SK-N-SH (cell line): ENCODE data around the gene ADORA2A. TPM values are rescaled to one million over a fixed set of nuclear protein-coding genes. Genes with fewer than 3 reads are reported as not detected.
A peak's percentile ranks its signal among the peaks of the same experiment; 100 is the strongest.
"Not testable (repeated sequence)": the region's sequence is repeated elsewhere in the genome, so short reads cannot be mapped to it uniquely, and the experiment has no call there.

ENCODE experiments used
- CTCF ChIA-PET: fragments of 300-600, 350-600 bp; formaldehyde crosslinking; extraction: SDS; loops from one replicate; lab custom pipeline; 2021; lab: Yijun Ruan, JAX
- POLR2A ChIA-PET: fragments of 350-600 bp; sonication (Branson Sonifier 250); formaldehyde crosslinking; extraction: SDS; loops from one replicate; lab custom pipeline; 2020; ENCODE audit warnings: antibody characterized with exemption, inconsistent platforms; lab: Yijun Ruan, JAX
- DNase-seq: peaks from one replicate; pipeline ENCODE4 v3.0.0; 2012
- H2AFZ ChIP-seq: fragments of 200-600 bp; sonication (generic); 2 replicates; pipeline ENCODE4 v1.8.1; 2016; ENCODE audit warnings: antibody characterized with exemption, mild to moderate bottlenecking, low read depth
- H3F3A ChIP-seq: fragments of 200-600 bp; sonication (generic); replicated peaks from 2 replicates; pipeline ENCODE3; 2016; ENCODE audit warnings: antibody characterized with exemption, mild to moderate bottlenecking; ENCODE audit not compliant: insufficient read depth
- H3K27ac ChIP-seq, 2 experiments: fragments of 200-500 bp in 1 of 2; fragments of 200-600 bp in 1 of 2; sonication (Bioruptor generic) in 1 of 2; sonication (generic), shearing (Covaris generic) in 1 of 2; 2 replicates each; pipeline versions ENCODE4 v1.5.1 to v1.6.1; 2014 to 2016; ENCODE audit warnings: low read depth in 2 of 2, inconsistent platforms in 1 of 2, low read length in 1 of 2, mild to moderate bottlenecking in 1 of 2, mixed read lengths in 1 of 2
- H3K27me3 ChIP-seq: fragments of 200-600 bp; sonication (generic), shearing (Covaris generic); 2 replicates; pipeline ENCODE4 v1.6.1; 2016; ENCODE audit warnings: mixed run types; ENCODE audit not compliant: insufficient read depth
- H3K36me3 ChIP-seq, 2 experiments: fragments of 200-500 bp in 1 of 2; fragments of 200-600 bp in 1 of 2; sonication (Bioruptor generic) in 1 of 2; sonication (generic) in 1 of 2; replicated peaks in 1 of 2; 2 replicates each; pipeline versions ENCODE3 to v1.5.1; 2014 to 2016; ENCODE audit warnings: low read length in 1 of 2, mild to moderate bottlenecking in 1 of 2; ENCODE audit not compliant: insufficient read depth in 2 of 2, control insufficient read depth in 1 of 2
- H3K4me1 ChIP-seq, 2 experiments: fragments of 200-500 bp in 1 of 2; fragments of 200-600 bp in 1 of 2; sonication (Bioruptor generic) in 1 of 2; sonication (generic), shearing (Covaris generic) in 1 of 2; 2 replicates each; pipeline versions ENCODE4 v1.5.1 to v1.6.1; 2014 to 2016; ENCODE audit warnings: low read depth in 1 of 2, low read length in 1 of 2, mixed run types in 1 of 2; ENCODE audit not compliant: insufficient read depth in 2 of 2, control insufficient read depth in 1 of 2
- H3K4me2 ChIP-seq: fragments of 200-600 bp; sonication (generic), shearing (Covaris generic); 2 replicates; pipeline ENCODE4 v1.6.1; 2017; ENCODE audit warnings: mixed run types
- H3K4me3 ChIP-seq, 2 experiments: fragments of 200-500 bp in 1 of 2; fragments of 200-600 bp in 1 of 2; sonication (Bioruptor generic) in 1 of 2; sonication (generic), shearing (Covaris generic) in 1 of 2; 2 replicates each; pipeline versions ENCODE4 v1.5.1 to v1.8.1; 2014 to 2016; ENCODE audit warnings: low read depth in 2 of 2, inconsistent platforms in 1 of 2, low read length in 1 of 2, mild to moderate bottlenecking in 1 of 2, mixed read lengths in 1 of 2, moderate library complexity in 1 of 2
- H3K79me2 ChIP-seq: fragments of 200-600 bp; sonication (generic); 2 replicates; pipeline ENCODE4 v1.8.1; 2017; ENCODE audit warnings: mild to moderate bottlenecking; ENCODE audit not compliant: insufficient read depth
- H3K9ac ChIP-seq: fragments of 200-600 bp; sonication (generic); 2 replicates; pipeline ENCODE4 v1.6.1; 2017; ENCODE audit warnings: mixed run types
- H3K9me2 ChIP-seq: fragments of 200-600 bp; sonication (generic); 2 replicates; pipeline ENCODE4 v1.6.1; 2017; ENCODE audit warnings: mixed run types
- H3K9me3 ChIP-seq: fragments of 200-600 bp; sonication (generic); 2 replicates; pipeline ENCODE4 v1.6.1; 2017; ENCODE audit warnings: mixed run types, mild to moderate bottlenecking, moderate library complexity
- H4K20me1 ChIP-seq: fragments of 200-600 bp; sonication (generic); 2 replicates; pipeline ENCODE4 v1.6.1; 2017; ENCODE audit warnings: mild to moderate bottlenecking, mixed run types; ENCODE audit not compliant: insufficient read depth
- ELF1 ChIP-seq: IDR thresholded peaks from 2 replicates; pipeline ENCODE4 v1.4.0; 2012
- GATA2 ChIP-seq: sonication (generic); formaldehyde crosslinking; IDR thresholded peaks from 2 replicates; pipeline ENCODE4 v1.5.0; 2020; ENCODE audit warnings: mild to moderate bottlenecking, missing genetic modification reagents
- IRF3 ChIP-seq: fragments of 150-350 bp; IDR thresholded peaks from 2 replicates; pipeline ENCODE4 v1.6.1; 2016; ENCODE audit warnings: mild to moderate bottlenecking, low read depth, low read length
- MXI1 ChIP-seq: IDR thresholded peaks from 2 replicates; pipeline ENCODE4 v1.6.1; 2012; ENCODE audit warnings: mild to moderate bottlenecking, low read depth, low read length, improper control_type of control experiment
- NFIC ChIP-seq: IDR thresholded peaks from 2 replicates; pipeline ENCODE4 v1.4.0; 2012; ENCODE audit warnings: borderline replicate concordance
- RXRA ChIP-seq: IDR thresholded peaks from 2 replicates; pipeline ENCODE4 v1.4.0; 2012; ENCODE audit warnings: low read depth, mild to moderate bottlenecking, borderline replicate concordance
- SMC3 ChIP-seq: IDR thresholded peaks from 2 replicates; pipeline ENCODE4 v1.6.1; 2012; ENCODE audit warnings: low read depth, low read length, improper control_type of control experiment
- TCF12 ChIP-seq: IDR thresholded peaks from 2 replicates; pipeline ENCODE4 v1.4.0; 2012
- TEAD4 ChIP-seq: IDR thresholded peaks from 2 replicates; pipeline ENCODE4 v1.4.0; 2012; ENCODE audit warnings: mild to moderate bottlenecking, borderline replicate concordance; ENCODE audit not compliant: insufficient read depth
- USF1 ChIP-seq: IDR thresholded peaks from 2 replicates; pipeline ENCODE4 v1.4.0; 2012; ENCODE audit warnings: low read depth, borderline replicate concordance
- WGBS: methylation state at CpG from one replicate; pipeline ENCODE4 v1.1.6; 2017; ENCODE audit warnings: low lambda C conversion rate; 5-methylcytosine and 5-hydroxymethylcytosine counted together
- polyA plus RNA-seq, 3 experiments: library from polyadenylated mRNA; depleted of rRNA; stranded (reverse); fragments of >200 nt; gene quantifications; 2 replicates each; pipeline ENCODE4 v1.2.3, GENCODE V29; 2012
- TF ChIP-seq, protein P1 (sequence below): IDR thresholded peaks from 2 replicates; pipeline ENCODE4 v1.4.0; 2012; ENCODE audit warnings: low read depth
- TF ChIP-seq, protein P2 (sequence below): IDR thresholded peaks from 2 replicates; pipeline ENCODE4; 2012

The ADORA2A gene
- polyA plus RNA-seq, 1 of the 3 experiments (the other 2 are of a cell fraction): 9.3 TPM

- TF ChIP-seq GATA2 (CRISPR knock-in tag) (peak; percentile 19; the same call in 1 of the 2 replicates), SMC3 (no peak), ELF1 (no peak; the same call in 1 of the 2 replicates), IRF3 (no peak), USF1 (0 out of 2 replicates have a peak, but pooled peaks have one; percentile 8), TEAD4 (peak; percentile 97), MXI1 (no peak)
- TF ChIP-seq, protein P1, sequence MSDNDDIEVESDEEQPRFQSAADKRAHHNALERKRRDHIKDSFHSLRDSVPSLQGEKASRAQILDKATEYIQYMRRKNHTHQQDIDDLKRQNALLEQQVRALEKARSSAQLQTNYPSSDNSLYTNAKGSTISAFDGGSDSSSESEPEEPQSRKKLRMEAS: peak; percentile 66
- TF ChIP-seq, all 33 proteins: peak for 19
Observed at GRCh38 chr22:24486501-24486921, 59.1 kb downstream of the ADORA2A start (continued).

DNA sequence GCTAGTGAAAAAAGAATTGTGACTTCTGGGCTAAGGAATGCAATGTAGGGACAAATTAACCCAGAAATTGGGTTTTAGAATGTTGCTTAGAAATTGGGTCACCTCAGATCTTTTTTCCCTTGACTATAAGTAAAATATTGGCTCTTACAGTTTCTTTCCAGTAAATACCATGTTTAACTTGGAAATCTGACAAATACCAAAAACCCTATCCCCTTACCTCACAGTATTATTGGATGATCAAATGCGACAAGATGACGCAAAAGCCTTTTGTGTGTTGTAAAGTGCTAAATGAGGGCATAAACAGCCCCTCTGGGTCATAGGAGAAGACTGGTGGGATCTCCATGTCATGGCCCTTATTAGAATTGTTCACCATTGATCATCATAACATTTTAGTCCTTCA, 61.6 kb downstream of the ADORA2A start:
- Histone ChIP-seq H3K27ac (no peak overlapping the region), H3K36me3 (no peaks in the 10 kb centered on the region), H3K27me3 (no peaks in the 10 kb centered on the region), H2AFZ (no peak overlapping the region), H3K9me3 (no peaks in the 10 kb centered on the region), H3F3A (peaks cover 35% of the 10 kb centered on the region), H3K9me2 (no peaks in the 10 kb centered on the region), H3K4me3 (no peak overlapping the region), H4K20me1 (no peaks in the 10 kb centered on the region), H3K4me2 (no peak overlapping the region), H3K4me1 (peaks cover 0 to 10% of the 10 kb centered on the region in 2 experiments; a peak in 3 of 4 replicates), H3K79me2 (no peaks in the 10 kb centered on the region), H3K9ac (no peak overlapping the region)
- ChIA-PET CTCF (interaction anchor here (2.3 kb wide), 1 partner anchor 13 kb away, joined by 5 read pairs; no protein-coding TSS in a partner anchor), POLR2A (no interaction called here)
- TF ChIP-seq NFIC (peak; percentile 43; the same call in 1 of the 2 replicates), TCF12 (peak; percentile 21; the same call in 1 of the 2 replicates), RXRA (no peak)
- TF ChIP-seq, protein P2, sequence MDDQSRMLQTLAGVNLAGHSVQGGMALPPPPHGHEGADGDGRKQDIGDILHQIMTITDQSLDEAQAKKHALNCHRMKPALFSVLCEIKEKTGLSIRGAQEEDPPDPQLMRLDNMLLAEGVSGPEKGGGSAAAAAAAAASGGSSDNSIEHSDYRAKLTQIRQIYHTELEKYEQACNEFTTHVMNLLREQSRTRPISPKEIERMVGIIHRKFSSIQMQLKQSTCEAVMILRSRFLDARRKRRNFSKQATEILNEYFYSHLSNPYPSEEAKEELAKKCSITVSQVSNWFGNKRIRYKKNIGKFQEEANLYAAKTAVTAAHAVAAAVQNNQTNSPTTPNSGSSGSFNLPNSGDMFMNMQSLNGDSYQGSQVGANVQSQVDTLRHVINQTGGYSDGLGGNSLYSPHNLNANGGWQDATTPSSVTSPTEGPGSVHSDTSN: peak; percentile 45
- WGBS: 54% methylated on average over 2 of the region's 2 CpGs
- DNase-seq: no peak

DNA sequence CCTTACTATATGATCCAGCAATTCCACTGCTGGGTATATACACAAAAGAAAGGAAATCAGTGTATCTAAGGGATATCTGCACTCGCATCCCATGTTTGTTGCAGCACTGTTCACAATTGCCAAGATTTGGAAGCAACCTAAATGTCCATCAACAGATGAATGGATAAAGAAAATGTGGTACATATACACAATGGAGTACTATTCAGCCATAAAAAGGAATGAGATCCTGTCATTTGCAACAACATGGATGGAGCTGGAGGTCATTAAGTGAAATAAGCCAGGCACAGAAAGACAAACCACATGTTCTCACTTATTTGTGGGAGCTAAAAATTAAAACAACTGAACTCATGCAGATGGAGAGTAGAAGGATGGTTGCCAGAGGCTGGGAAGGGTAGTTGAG, 62.0 kb downstream of the ADORA2A start:
- H2AFZ ChIP-seq, DNase-seq, CTCF ChIA-PET, H3K36me3 ChIP-seq, H3K4me1 ChIP-seq, H3K27ac ChIP-seq, H4K20me1 ChIP-seq, H3K9me2 ChIP-seq, H3K79me2 ChIP-seq, POLR2A ChIA-PET, H3K27me3 ChIP-seq, H3K4me3 ChIP-seq, H3K9ac ChIP-seq, H3K9me3 ChIP-seq, H3K4me2 ChIP-seq: not testable (repeated sequence)
- peaks cover 30% of the 10 kb centered on the region for H3F3A ChIP-seq
- WGBS: 100% methylated on average over 1 of the region's 1 CpG

Other genes with a start within 250 kb of the ADORA2A start
- gene SUSD2, start 246.1 kb upstream of the ADORA2A start, polyA plus RNA-seq (2012; rRNA removed): 0.76 and 0.82 TPM in 2 replicates
- 3.3 and 4.6 TPM in 2 replicates for gene GGT5, start 182.5 kb upstream of the ADORA2A start, polyA plus RNA-seq (2012; rRNA removed)
- 22.9 and 25.9 TPM in 2 replicates for gene SPECC1L, start 156.8 kb upstream of the ADORA2A start, polyA plus RNA-seq (2012; rRNA removed)
- 0.30 and 0.49 TPM in 2 replicates for gene UPB1, start 67.7 kb downstream of the ADORA2A start, polyA plus RNA-seq (2012; rRNA removed)
- 71.0 and 80.7 TPM in 2 replicates for gene GUCD1, start 127.5 kb downstream of the ADORA2A start, polyA plus RNA-seq (2012; rRNA removed)
- gene SNRPD3, start 128.4 kb downstream of the ADORA2A start, polyA plus RNA-seq (2012; rRNA removed): 177 and 212 TPM in 2 replicates
- 11.0 and 12.3 TPM in 2 replicates for gene LRRC75B, start 165.5 kb downstream of the ADORA2A start, polyA plus RNA-seq (2012; rRNA removed)
- 1.6 and 1.8 TPM in 2 replicates for gene GGT1, start 175.6 kb downstream of the ADORA2A start, polyA plus RNA-seq (2012; rRNA removed)